Calu3 (cell line): ENCODE results near the gene SEBOX. TPM values are rescaled to one million over a fixed set of nuclear protein-coding genes. Genes with fewer than 3 reads are reported as not detected.

ENCODE experiments used
- BruUV-seq: library from RNA; stranded (reverse); fragments of 400-500 nt; replicated peaks from 2 replicates; lab custom pipeline; 2021; lab: Mats Ljungman, UMichigan
- CTCF ChIA-PET: fragments of 300-600 bp; sonication (Branson Sonifier 250); formaldehyde crosslinking; loops from one replicate; lab custom pipeline; 2022; ENCODE audit warnings: antibody characterized with exemption; lab: Charles Lee
- DNase-seq: peaks from one replicate; pipeline ENCODE4 v3.0.0; 2022
- H3K27ac Mint-ChIP-seq: one replicate; pipeline ENCODE4 v1.8.0; 2022; ENCODE audit warnings: mixed read lengths; ENCODE audit not compliant: unreplicated experiment
- H3K27me3 Mint-ChIP-seq: one replicate; pipeline ENCODE4 v1.8.0; 2022; ENCODE audit warnings: mixed read lengths; ENCODE audit not compliant: unreplicated experiment
- H3K36me3 Mint-ChIP-seq: one replicate; pipeline ENCODE4 v1.8.0; 2022; ENCODE audit warnings: mild to moderate bottlenecking, moderate library complexity, mixed read lengths; ENCODE audit not compliant: insufficient read depth, unreplicated experiment
- H3K4me1 Mint-ChIP-seq: one replicate; pipeline ENCODE4 v1.8.0; 2022; ENCODE audit warnings: mild to moderate bottlenecking, low read depth, mixed read lengths; ENCODE audit not compliant: unreplicated experiment
- H3K4me3 Mint-ChIP-seq: one replicate; pipeline ENCODE4 v1.8.0; 2022; ENCODE audit warnings: mild to moderate bottlenecking, low read depth, moderate library complexity, mixed read lengths; ENCODE audit not compliant: unreplicated experiment
- H3K9me3 Mint-ChIP-seq: one replicate; pipeline ENCODE4 v1.8.0; 2022; ENCODE audit warnings: low read depth, mixed read lengths; ENCODE audit not compliant: unreplicated experiment
- CTCF ChIP-seq: fragments of 200-600 bp; IDR thresholded peaks from one replicate; pipeline ENCODE4 v1.8.0; 2022; ENCODE audit warnings: antibody characterized with exemption; ENCODE audit not compliant: unreplicated experiment
- intact Hi-C: fragments of 100-400 bp; cut with micrococcal nuclease; formaldehyde crosslinking; loops from one replicate; pipeline ENCODE4 v1.10.0; 2022; ENCODE audit not compliant: unreplicated experiment
- total RNA-seq: library from RNA; stranded (reverse); gene quantifications from 2 replicates; pipeline ENCODE4 v1.2.3, GENCODE V29; 2022

Gene SEBOX
- total RNA-seq, 1 experiment from 2014 or later, result not detected

GRCh38 chr17:28334666-28335200 is 30.3 kb downstream of the SEBOX start:
- Mint-ChIP-seq H3K27me3 (no peaks in the 10 kb centered on the region), H3K36me3 (peaks cover 54% of the 10 kb centered on the region), H3K4me1 (peaks cover 40% of the 10 kb centered on the region), H3K9me3 (no peaks in the 10 kb centered on the region), H3K27ac (peak overlapping the region; percentile 89), H3K4me3 (peak overlapping the region; percentile 93)
- intact Hi-C loops, result no loop called here
- CTCF ChIA-PET, result interaction anchor here (0.6 to 1.9 kb wide), 7 partner anchors 9 to 442 kb away, joined by 3 to 10 read pairs (median 5); partner anchors contain the start of genes LYRM9, POLDIP2 and TMEM97
- no peak for TF ChIP-seq CTCF
- peak; percentile 14 for DNase-seq
- no TSS peak for BruUV-seq

GRCh38 chr17:28334171-28334570 is 30.8 kb downstream of the SEBOX start:
- Mint-ChIP-seq H3K27me3 (no peaks in the 10 kb centered on the region), H3K36me3 (peaks cover 55% of the 10 kb centered on the region), H3K9me3 (no peaks in the 10 kb centered on the region), H3K27ac (peak overlapping the region; percentile 89), H3K4me3 (peak overlapping the region; percentile 93), H3K4me1 (peaks cover 40% of the 10 kb centered on the region)
- intact Hi-C loops, result no loop called here
- DNase-seq, result no peak
- BruUV-seq, result TSS peak; percentile 25
- TF ChIP-seq CTCF, result no peak
- CTCF ChIA-PET, result no interaction called here

- H3K27ac Mint-ChIP-seq, result no peak overlapping the region
- CTCF ChIA-PET, result interaction anchor here (0.6 kb wide), 1 partner anchor 11 kb away, joined by 4 read pairs; no protein-coding TSS in a partner anchor
- peaks cover 58% of the 10 kb centered on the region for H3K36me3 Mint-ChIP-seq
- no TSS peak for BruUV-seq
- peaks cover 39% of the 10 kb centered on the region for H3K4me1 Mint-ChIP-seq
- intact Hi-C loops, result no loop called here
- no peak for DNase-seq
- no peaks in the 10 kb centered on the region for H3K9me3 Mint-ChIP-seq
- H3K27me3 Mint-ChIP-seq, result no peaks in the 10 kb centered on the region
- no peak overlapping the region for H3K4me3 Mint-ChIP-seq
- TF ChIP-seq CTCF, result no peak
These were observed 31.8 kb downstream of the SEBOX start for GRCh38 chr17:28333083-28333746.

- BruUV-seq, result no TSS peak
- no peak for DNase-seq
- CTCF ChIA-PET, result no interaction called here
- Mint-ChIP-seq H3K4me1 (peaks cover 27% of the 10 kb centered on the region), H3K36me3 (peaks cover 65% of the 10 kb centered on the region), H3K27ac (peak overlapping the region; percentile 15), H3K27me3 (no peaks in the 10 kb centered on the region), H3K9me3 (no peaks in the 10 kb centered on the region), H3K4me3 (no peak overlapping the region)
- TF ChIP-seq CTCF, result no peak
- intact Hi-C loops, result no loop called here
These were observed 33.0 kb downstream of the SEBOX start for GRCh38 chr17:28331891-28332420.
